Brain pericyte (primary cell): Measurements from ENCODE around the gene TNFRSF8.
"Not testable (repeated sequence)": the region's sequence is repeated elsewhere in the genome, so short reads cannot be mapped to it uniquely, and the experiment has no call there.

Source experiments
- DNase-seq: peaks from one replicate; pipeline ENCODE4 v3.0.0-alpha.2; 2012; ENCODE audit warnings: low read depth, low spot score

The TNFRSF8 gene

DNA sequence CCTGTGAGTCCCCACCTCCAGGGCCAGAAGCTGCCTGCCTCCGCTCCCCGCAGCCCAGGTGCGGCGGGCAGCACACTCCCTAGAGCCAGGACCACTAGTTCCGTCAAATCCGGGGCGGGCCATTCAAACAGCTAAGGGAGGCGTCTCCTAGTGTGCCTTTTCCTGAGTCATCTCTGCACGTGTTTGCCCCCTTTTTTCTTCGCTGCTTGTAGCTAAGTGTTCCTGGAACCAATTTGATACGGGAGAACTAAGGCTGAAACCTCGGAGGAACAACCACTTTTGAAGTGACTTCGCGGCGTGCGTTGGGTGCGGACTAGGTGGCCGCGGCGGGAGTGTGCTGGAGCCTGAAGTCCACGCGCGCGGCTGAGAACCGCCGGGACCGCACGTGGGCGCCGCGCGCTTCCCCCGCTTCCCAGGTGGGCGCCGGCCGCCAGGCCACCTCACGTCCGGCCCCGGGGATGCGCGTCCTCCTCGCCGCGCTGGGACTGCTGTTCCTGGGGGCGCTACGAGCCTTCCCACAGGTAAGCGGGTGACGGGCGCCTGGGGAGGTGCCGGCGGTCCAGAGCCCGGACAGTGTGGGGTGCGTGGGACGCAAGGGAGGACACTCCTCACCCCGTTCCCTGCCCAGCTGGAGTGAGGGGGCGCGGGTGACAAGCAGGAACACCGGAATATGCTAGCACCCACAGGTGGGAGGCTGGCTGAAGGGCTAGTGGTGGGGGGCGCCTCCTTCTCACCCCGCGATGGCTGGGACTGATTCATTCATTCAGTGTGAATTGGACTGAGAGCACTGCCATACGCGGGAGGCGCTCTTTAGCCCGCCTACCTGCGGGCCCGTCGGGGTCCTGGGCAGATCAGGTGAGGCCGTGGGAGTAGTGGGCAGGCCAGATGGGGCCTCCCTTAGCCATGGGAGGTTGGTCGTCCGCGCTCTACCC is at the start of gene TNFRSF8:
Gene TNFRSF8 (plus strand): TSS at position 163 of the 932 bp plus-strand sequence. CDS start 296 bp downstream, at position 459.
- no peak for DNase-seq

DNA sequence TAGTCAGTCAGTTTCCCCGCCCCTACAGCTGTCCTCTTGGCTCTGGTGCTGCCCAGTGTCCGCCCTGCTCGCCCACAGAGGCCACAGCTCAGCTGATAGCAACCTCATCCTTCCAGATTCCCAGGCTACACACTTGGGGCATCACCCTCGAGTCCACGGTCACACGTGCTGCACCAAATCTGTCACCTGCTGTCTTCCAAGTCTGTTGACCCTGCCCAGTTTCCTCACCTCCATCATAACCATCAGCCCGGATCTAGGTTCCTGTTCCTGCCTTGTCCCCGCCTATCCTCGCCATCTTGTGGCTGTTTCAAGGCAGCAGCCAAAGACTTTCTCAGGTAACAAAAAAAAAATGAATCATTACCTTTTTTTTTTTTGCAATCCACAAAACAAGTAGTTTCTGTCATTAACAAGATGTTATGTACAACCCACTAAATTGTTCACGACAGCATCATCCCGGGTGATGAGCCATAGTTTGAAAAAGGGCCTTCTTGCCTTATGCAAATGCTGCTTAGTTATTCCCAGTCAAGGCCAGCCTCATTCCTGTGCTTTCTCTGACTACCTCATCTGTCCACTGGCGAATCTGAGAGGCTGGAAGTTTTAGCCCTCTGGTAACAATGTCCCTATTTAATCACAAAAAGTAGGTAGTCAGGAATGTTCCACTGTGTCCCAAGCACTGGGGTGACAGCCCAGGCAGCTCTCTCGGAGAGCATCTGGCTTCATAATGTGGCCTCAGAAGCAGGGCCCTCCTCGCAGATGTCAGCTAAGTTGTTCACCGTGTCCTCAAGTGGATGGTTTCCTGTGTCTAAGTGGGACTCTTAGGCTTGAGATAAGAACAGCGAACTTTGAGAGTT is 48.7 kb upstream of the TNFRSF8 start:
- no peak for DNase-seq

DNA sequence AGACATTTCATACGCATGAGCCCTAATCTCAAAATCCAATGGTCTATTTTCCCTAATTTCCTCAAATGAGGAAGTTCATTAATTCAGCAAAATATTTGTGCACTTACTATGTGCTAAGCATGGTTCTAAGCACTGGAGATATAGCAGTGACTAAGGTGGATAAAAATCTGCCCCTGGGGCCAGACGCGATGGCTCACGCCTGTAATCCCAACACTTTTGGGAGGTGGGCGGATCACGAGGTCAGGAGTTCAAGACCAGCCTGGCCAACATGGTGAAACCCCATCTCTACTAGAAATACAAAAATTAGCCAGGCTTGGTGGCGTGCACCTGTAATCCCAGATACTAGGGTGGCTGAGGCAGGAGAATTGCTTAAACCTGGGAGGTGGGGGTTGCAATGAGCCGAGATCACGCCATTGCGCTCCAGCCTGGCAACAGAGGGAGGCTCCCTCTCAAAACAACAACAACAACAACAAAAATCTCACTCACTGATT is 48.1 kb upstream of the TNFRSF8 start:
- DNase-seq = no peak

DNA sequence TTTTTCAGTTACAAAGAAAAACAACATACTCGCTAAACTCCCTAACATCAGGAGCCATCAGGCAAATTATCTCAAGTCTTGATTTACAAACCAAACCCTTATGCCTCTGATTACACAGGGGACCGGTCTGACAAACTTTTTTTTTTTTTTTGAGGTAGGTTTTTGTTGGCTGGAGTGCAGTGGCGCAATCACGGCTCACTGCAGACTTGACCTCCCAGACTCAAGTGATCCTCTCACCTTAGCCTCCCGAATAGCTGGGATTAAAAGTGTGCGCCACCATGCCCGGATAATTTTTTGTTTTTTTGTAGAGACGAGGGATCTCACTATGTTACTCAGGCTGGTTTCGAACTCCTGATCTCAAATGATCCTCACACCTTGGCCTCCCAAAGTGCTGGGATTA is 47.6 kb upstream of the TNFRSF8 start:
- DNase-seq = no peak

DNA sequence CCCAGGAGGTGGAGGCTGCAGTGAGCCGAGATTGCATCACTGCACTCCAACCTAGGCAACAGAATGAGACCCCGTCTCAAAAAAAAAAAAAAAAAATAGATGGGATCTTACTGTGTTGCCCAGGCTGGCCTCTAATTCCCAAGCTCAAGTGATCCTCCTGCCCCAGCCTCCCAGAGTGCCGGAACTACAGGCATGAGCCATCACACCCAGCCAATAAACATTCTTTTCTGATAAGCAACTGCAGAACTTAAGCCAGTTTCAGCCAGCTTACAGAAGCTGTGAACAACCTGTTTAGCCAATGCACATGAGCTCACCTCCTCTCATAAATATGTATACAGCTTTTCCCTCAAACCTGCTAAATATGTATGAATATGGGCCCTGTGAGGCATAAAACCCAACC is 46.9 kb upstream of the TNFRSF8 start:
- DNase-seq = no peak

DNA sequence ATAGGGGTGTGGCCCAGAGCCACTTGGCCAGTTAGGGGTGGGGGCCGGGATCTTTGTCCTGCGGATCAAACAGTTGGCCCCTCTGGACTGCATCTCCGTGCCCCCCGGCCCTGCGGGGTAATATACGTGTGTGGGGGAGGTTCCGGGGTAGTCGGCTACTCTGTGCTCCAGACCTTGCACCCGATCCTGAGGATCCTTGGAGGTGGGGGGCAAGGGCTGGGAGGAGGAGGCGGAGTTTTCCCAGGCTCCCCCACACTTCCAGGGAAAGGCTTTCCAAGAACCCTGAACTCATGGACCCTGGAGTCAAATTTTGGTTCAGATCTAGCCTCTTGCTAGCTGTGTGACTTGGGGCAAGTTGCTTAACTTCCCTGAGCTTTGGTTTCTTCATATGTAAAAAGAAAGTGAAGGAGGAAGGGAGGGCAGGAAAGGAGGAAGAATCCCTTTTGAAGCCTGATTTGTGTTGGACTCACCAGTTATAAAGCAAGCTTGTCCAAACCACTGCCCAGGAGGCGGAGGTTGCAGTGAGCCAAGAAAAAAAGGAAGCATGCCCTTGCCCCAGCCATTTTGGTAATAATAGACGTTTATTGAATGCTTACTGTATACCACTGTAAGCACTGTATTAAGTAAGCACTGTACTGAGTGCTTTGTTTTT is 43.1 kb upstream of the TNFRSF8 start:
- no peak for DNase-seq

DNA sequence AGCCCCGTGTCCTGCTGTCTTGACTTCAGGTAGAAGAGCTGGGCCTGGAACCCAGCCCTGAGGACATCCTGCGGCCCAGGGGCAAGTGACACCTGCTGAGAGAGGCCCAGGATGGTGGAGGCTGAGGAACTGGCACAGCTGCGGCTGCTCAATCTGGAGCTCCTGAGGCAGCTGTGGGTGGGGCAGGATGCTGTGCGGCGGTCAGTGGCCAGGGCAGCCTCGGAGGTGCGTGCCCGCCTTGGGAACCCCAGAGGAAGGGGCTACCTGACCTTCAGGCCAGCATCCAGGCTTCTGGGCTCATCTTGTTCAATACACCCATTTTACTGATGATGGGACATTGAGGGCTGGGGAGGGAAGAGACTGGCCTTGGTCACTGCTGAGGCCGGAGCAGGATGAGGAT is 41.5 kb upstream of the TNFRSF8 start:
- DNase-seq = no peak

DNA sequence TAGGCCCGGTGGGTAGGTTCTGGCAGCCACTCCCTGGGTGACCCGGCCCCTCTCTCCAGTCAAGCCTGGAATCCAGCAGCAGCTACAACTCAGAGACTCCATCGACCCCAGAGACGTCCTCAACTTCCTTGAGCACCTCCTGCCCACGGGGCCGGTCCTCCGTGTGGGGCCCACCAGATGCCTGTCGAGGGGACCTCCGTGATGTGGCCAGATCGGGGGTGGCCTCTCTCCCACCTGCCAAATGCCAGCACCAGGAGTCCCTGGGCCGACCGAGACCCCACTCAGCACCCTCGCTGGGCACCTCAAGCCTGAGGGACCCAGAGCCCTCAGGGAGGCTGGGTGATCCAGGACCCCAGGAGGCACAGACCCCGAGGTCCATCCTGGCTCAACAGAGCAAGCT is 41.1 kb upstream of the TNFRSF8 start:
- no peak for DNase-seq

DNA sequence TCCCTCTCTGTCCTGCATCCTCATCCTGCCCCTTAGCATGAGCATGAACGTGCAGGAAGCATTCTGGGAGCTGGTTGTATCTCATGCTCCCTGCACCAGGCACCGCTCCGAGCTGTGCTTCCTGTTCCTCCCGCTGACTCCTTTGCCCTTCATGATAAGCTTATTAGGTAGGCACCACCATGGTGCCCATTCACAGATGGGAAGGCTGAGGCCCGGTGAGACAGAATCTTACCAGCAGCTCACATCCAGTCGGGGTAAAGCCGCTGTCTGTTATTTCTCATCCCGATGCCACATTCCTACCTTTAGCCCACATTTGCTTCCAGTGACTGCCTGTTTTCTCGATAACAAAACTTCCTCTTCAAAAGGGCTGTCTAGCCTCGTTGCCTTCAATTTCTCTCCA is 36.5 kb upstream of the TNFRSF8 start:
- DNase-seq = no peak

DNA sequence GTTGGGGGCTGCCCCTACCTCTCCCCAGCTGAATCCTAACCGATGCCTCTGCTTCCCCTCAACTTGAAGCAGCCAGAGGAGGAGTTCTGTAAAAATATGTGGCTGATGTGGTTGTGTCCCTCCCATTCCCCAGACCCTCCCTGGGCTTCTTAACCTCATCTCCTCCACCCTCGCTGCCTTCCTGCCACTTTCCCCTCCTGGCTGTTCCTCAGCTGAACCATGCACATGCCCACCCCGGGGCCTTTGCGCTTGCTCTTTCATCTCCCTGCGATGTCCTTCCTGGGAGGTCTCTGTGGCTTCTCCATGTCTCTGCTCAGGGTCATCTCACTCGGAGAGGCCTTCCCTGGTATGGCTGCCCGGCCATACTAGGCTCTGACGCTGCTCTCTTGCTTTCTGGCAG is 34.9 kb upstream of the TNFRSF8 start:
- no peak for DNase-seq

DNA sequence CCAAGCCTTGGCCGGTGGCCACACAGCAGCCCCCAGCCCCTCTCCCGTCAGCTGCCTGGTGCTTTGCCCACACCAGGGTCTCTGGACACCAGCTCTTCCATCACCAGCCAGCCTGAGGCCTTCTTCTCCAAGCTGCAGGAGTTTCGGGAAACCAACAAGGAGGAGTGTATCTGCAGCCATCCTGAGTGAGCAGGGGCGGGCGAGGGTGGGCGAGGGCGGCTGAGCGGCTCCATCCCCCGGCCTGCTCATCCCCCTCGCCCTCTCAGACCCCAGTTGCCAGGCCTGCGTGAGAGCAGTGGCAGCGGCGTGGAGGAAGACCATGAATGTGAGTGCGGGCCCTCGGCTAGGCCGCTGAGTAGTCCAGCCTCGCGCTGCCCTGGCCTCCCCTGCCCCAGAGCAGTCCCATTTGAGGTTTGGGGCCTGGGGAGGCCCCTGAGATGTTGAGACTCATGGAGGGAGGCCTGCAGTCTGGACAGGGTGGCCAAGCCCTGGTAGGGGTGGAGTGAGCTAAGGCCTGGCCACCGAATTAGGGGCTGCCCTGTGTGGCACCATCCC is 34.1 kb upstream of the TNFRSF8 start:
- no peak for DNase-seq

DNA sequence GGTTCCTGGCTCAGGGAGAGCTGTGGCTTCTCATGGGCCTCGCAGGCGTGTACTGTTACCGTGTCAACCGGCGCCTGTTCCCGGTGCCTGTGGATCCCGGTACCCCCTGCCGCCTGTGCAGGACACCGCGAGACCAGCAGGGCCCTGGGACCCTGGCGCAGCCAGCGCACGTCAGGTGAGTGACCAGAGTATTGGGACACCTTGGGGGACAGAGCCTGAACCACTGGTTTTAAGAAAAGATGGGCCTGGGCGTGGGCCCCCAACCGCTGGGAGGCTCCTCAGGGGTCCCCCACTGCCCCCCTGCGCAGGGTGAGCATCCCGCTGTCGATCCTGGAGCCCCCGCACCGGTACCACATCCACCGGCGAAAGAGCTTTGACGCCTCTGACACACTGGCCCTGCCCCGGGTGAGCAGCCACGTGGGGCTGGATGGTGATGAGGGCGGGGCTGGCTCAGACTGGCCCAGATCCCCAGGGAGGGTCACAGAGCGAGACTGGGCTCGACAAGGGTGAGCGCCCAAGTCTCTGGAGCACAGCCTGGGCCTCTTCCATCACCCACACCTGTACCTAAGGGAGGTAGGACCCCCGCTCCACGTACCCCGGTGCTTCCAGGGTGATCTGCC is 33.3 kb upstream of the TNFRSF8 start:
- no peak for DNase-seq

DNA sequence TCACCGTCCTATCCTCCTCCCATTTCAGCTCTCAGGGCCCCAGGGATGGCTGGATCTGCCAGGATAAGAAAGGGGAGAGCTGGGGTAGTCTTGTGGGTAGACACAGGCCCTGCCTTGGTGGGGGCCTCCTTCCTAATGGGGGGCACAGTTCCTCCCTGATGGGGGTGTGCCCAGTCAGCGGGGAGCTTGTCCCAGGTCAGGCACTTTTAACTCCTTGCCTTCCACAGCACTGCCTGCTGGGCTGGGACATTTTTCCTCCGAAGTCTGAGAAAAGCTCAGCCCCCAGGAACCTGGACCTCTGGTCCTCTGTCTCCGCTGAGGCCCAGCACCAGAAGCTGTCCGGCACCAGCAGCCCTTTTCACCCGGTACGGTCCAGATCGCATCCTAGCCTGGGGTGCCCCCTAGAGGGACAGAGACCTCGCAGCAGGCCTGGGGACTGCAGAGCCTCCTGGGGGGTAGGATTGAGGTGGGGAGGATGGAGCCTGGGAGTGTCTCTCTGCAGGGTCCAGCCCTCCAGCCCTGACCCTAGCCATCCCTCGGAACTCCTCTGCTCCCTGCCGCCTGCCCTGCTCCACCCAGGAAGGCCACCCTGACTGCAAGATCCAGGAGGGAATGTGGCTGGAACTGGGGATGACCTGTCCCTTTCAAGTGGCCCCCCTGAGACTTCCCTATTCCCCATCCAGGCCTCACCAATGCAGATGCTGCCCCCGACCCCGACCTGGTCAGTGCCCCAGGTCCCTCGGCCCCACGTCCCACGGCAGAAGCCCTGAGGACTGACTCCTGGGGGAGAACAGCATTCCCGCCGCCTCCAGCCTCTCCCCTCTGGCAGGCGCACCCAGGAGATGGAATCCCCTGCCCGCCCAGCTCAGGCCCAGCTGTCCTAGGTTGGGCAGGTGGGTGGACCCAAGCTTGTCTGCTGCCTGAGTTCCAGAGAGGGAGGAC is 31.8 kb upstream of the TNFRSF8 start:
- DNase-seq = no peak

DNA sequence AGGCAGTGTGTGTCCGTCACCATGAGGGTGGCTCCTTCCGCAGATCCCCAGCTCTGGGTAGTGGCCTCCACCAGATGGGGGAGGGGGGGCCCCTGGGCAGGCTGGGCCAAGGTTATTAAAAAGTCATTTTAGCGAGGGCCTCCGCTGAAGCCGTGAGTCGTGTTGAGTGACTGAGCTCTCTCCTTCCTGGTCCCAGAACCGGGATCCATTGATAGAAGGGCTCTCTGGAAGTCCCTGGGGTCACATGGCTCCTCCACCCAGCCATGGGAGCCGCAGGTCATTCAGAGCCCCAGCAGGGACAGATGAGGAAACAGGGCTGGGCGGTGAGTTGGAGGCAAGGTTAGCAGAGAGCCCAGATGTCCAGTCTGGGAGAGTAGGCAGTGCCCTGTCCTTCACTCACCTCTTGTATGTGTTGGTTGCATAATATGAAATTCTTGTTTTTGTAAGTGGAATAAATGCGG is 30.9 kb upstream of the TNFRSF8 start:
- no peak for DNase-seq

DNA sequence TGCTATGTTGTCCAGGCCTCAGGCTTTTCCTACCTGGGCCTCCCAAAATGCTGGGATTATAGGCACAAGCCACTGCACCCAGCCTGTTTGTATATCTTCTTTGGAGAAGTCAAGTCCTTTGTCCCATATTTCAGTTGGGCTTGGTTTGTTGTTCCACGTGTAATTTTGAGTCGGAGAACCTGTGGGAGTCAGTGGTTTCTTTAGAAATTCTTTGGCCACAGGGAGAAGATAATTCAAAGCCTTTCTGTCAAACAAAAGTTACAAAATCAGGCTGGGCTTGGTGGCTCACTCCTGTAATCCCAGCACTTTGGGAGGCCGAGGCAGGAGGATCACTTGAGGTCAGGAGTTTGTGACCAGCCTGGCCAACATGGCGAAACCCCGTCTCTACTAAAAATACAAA is 29.7 kb upstream of the TNFRSF8 start:
- not testable (repeated sequence) for DNase-seq

DNA sequence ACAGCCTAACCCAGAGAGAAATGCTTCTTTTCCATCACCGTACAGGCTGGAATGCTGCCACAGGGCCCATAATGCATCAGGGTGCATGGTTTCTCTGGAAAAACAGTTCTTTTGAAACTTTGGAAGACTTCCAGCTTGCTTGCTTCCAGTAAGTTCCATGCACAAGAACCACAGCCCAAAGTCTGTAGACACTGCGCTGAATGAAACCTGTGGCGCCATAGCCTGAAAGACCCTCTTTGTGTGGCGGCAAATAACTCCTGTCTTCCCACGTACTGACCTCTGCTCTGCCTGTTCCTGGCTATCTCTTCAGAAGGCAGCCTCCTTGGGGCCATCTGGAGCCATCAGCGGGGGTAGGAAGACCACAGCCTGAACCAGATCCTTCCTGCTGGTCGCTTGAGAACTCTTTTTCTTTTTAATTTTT is 28.7 kb upstream of the TNFRSF8 start:
- DNase-seq = no peak

DNA sequence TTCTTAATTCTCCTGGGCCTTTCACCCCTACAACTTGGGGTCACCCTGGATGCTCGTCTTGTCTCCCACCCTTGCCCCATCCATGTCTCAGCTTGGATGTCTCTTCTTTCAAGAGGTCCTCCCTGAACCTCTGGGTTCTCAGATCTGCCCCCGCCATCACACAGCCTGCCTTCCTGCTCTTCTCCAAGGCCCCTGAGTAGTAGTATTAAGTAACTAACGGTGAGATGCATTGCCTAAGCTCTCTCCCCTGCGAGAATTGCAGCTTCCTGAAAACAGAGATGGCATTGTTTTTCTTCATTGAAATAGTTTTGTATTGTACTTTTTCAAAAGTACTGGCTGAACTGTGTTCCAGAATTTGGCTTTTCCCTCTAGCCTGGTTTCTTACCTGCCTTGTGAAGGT is 27.8 kb upstream of the TNFRSF8 start:
- no peak for DNase-seq

DNA sequence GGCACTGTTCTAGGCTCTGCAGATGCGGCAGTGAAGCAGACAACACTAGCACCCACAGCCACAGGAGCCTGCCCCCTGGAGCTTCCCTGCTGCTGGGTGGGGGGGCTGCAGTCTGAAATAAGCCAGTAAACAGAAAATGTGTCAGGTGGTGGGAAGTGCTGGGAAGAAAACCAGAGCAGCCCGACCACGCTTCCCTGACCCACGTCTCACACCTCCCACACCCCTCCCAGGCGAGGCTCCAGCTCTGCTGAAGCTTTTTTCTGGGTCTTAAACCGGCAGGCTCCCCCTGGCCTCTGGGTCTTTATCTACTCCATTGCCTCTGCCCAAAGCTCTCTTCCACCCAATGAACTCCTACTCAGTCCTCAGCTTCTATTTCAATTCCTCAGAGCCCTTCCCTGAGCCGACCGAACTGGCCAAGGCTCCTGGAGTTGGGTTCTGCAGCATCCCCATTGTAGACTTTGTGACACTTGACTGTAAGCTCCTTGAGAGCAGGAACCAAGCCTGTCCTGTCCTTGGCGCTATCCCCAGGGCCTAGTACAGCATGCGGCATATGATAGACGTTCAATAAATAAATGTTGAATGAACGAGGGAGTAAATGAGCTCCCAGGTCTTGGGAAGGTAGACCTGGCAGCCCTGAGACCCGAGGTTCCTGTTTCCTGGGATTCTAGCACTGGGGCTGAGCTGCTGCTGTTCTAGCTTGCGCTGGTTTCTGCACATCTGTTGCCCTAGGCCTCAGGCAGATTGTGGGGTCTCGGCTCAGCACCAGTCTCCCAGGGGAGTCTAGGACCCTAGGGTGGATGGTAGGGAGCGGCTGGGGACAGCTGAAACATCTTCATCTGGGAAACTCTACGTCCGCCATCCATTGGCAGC is 25.4 kb upstream of the TNFRSF8 start:
- no peak for DNase-seq
